ENCODE measurements around the gene APBB3. TPM values are rescaled to one million over a fixed set of nuclear protein-coding genes. Genes with fewer than 3 reads are reported as not detected.

The APBB3 gene
- total and polyA plus RNA-seq, 2 donors: 9.3 to 51.2 TPM

GRCh38 chr5:140570058-140570457 lies 5.7 kb upstream of the APBB3 start:
- Histone ChIP-seq H3K9me3 (ENCODE audit: control insufficient read depth in 2 of 2, insufficient read depth in 1 of 2, low read length in 1 of 2) (no peaks in the 10 kb centered on the region), H3K27ac (ENCODE audit: low read depth in 1 of 2, low read length in 1 of 2) (no peak overlapping the region), H3K4me1 (ENCODE audit: control insufficient read depth in 2 of 2, insufficient read depth in 2 of 2, low read length in 2 of 2) (peaks cover 9 to 10% of the 10 kb centered on the region in 2 donors), H3K4me3 (ENCODE audit: low read length in 2 of 2) (no peak overlapping the region), H3K27me3 (ENCODE audit: control insufficient read depth in 2 of 2, insufficient read depth in 1 of 2, low read length in 1 of 2) (no peaks in the 10 kb centered on the region), H3K36me3 (ENCODE audit: control insufficient read depth in 2 of 2, insufficient read depth in 2 of 2, low read length in 1 of 2) (peaks cover 24 to 31% of the 10 kb centered on the region in 2 donors)
- WGBS: 95% methylated on average over 4 of the region's 4 CpGs
- DNase-seq (ENCODE audit: low read depth in 6 of 9, low spot score in 9 of 9): no peak

- WGBS: 18% methylated on average over 4 of the region's 4 CpGs
- Histone ChIP-seq H3K9me3 (ENCODE audit: control insufficient read depth in 2 of 2, insufficient read depth in 1 of 2, low read length in 1 of 2) (no peaks in the 10 kb centered on the region), H3K4me3 (ENCODE audit: low read length in 2 of 2) (no peak overlapping the region), H3K4me1 (ENCODE audit: control insufficient read depth in 2 of 2, insufficient read depth in 2 of 2, low read length in 2 of 2) (peaks cover 11 to 13% of the 10 kb centered on the region in 2 donors), H3K27me3 (ENCODE audit: control insufficient read depth in 2 of 2, insufficient read depth in 1 of 2, low read length in 1 of 2) (no peaks in the 10 kb centered on the region), H3K27ac (ENCODE audit: low read depth in 1 of 2, low read length in 1 of 2) (peak overlapping the region in 1 of 2 donors; percentile 32), H3K36me3 (ENCODE audit: control insufficient read depth in 2 of 2, insufficient read depth in 2 of 2, low read length in 1 of 2) (peaks cover 24 to 31% of the 10 kb centered on the region in 2 donors)
- no peak for DNase-seq (ENCODE audit: low read depth in 6 of 9, low spot score in 9 of 9)
Measured at GRCh38 chr5:140569197-140569596, 4.8 kb upstream of the APBB3 start.

GRCh38 chr5:140568443-140569063 lies 4.2 kb upstream of the APBB3 start:
- peaks cover 16 to 18% of the 10 kb centered on the region in 2 donors for H3K4me1 ChIP-seq (ENCODE audit: control insufficient read depth in 2 of 2, insufficient read depth in 2 of 2, low read length in 2 of 2)
- no peak for DNase-seq (ENCODE audit: low read depth in 6 of 9, low spot score in 9 of 9)
- no peaks in the 10 kb centered on the region for H3K27me3 ChIP-seq (ENCODE audit: control insufficient read depth in 2 of 2, insufficient read depth in 1 of 2, low read length in 1 of 2)
- WGBS: 69% methylated on average over 2 of the region's 2 CpGs
- peak overlapping the region; percentile 12 to 53 for H3K27ac ChIP-seq (ENCODE audit: low read depth in 1 of 2, low read length in 1 of 2)
- peaks cover 24 to 31% of the 10 kb centered on the region in 2 donors for H3K36me3 ChIP-seq (ENCODE audit: control insufficient read depth in 2 of 2, insufficient read depth in 2 of 2, low read length in 1 of 2)
- H3K9me3 ChIP-seq (ENCODE audit: control insufficient read depth in 2 of 2, insufficient read depth in 1 of 2, low read length in 1 of 2): no peaks in the 10 kb centered on the region
- no peak overlapping the region for H3K4me3 ChIP-seq (ENCODE audit: low read length in 2 of 2)

- Histone ChIP-seq H3K4me3 (ENCODE audit: low read length in 2 of 2) (no peak overlapping the region), H3K4me1 (ENCODE audit: control insufficient read depth in 2 of 2, insufficient read depth in 2 of 2, low read length in 2 of 2) (peaks cover 20 to 22% of the 10 kb centered on the region in 2 donors), H3K36me3 (ENCODE audit: control insufficient read depth in 2 of 2, insufficient read depth in 2 of 2, low read length in 1 of 2) (peaks cover 24 to 31% of the 10 kb centered on the region in 2 donors), H3K27me3 (ENCODE audit: control insufficient read depth in 2 of 2, insufficient read depth in 1 of 2, low read length in 1 of 2) (no peaks in the 10 kb centered on the region), H3K9me3 (ENCODE audit: control insufficient read depth in 2 of 2, insufficient read depth in 1 of 2, low read length in 1 of 2) (no peaks in the 10 kb centered on the region), H3K27ac (ENCODE audit: low read depth in 1 of 2, low read length in 1 of 2) (no peak overlapping the region)
- no peak for DNase-seq (ENCODE audit: low read depth in 6 of 9, low spot score in 9 of 9)
- 98% methylated on average over 13 of the region's 13 CpGs for WGBS
Measured at GRCh38 chr5:140567871-140568270, 3.5 kb upstream of the APBB3 start.

GRCh38 chr5:140567136-140567818 lies 2.9 kb upstream of the APBB3 start:
- no peak overlapping the region for H3K27ac ChIP-seq (ENCODE audit: low read depth in 1 of 2, low read length in 1 of 2)
- H3K27me3 ChIP-seq (ENCODE audit: control insufficient read depth in 2 of 2, insufficient read depth in 1 of 2, low read length in 1 of 2): no peaks in the 10 kb centered on the region
- H3K9me3 ChIP-seq (ENCODE audit: control insufficient read depth in 2 of 2, insufficient read depth in 1 of 2, low read length in 1 of 2): no peaks in the 10 kb centered on the region
- no peak for DNase-seq (ENCODE audit: low read depth in 6 of 9, low spot score in 9 of 9)
- peaks cover 24 to 31% of the 10 kb centered on the region in 2 donors for H3K36me3 ChIP-seq (ENCODE audit: control insufficient read depth in 2 of 2, insufficient read depth in 2 of 2, low read length in 1 of 2)
- H3K4me1 ChIP-seq (ENCODE audit: control insufficient read depth in 2 of 2, insufficient read depth in 2 of 2, low read length in 2 of 2): peaks cover 20 to 22% of the 10 kb centered on the region in 2 donors
- H3K4me3 ChIP-seq (ENCODE audit: low read length in 2 of 2): no peak overlapping the region
- WGBS: 98% methylated on average over 22 of the region's 22 CpGs

GRCh38 chr5:140566665-140567064 lies 2.3 kb upstream of the APBB3 start:
- no peaks in the 10 kb centered on the region for H3K27me3 ChIP-seq (ENCODE audit: control insufficient read depth in 2 of 2, insufficient read depth in 1 of 2, low read length in 1 of 2)
- H3K27ac ChIP-seq (ENCODE audit: low read depth in 1 of 2, low read length in 1 of 2): no peak overlapping the region
- WGBS: 97% methylated on average over 5 of the region's 5 CpGs
- peaks cover 20 to 22% of the 10 kb centered on the region in 2 donors for H3K4me1 ChIP-seq (ENCODE audit: control insufficient read depth in 2 of 2, insufficient read depth in 2 of 2, low read length in 2 of 2)
- no peak for DNase-seq (ENCODE audit: low read depth in 6 of 9, low spot score in 9 of 9)
- no peak overlapping the region for H3K4me3 ChIP-seq (ENCODE audit: low read length in 2 of 2)
- peaks cover 24 to 35% of the 10 kb centered on the region in 2 donors for H3K36me3 ChIP-seq (ENCODE audit: control insufficient read depth in 2 of 2, insufficient read depth in 2 of 2, low read length in 1 of 2)
- H3K9me3 ChIP-seq (ENCODE audit: control insufficient read depth in 2 of 2, insufficient read depth in 1 of 2, low read length in 1 of 2): no peaks in the 10 kb centered on the region

- Histone ChIP-seq H3K9me3 (ENCODE audit: control insufficient read depth in 2 of 2, insufficient read depth in 1 of 2, low read length in 1 of 2) (no peaks in the 10 kb centered on the region), H3K4me3 (ENCODE audit: low read length in 2 of 2) (peak overlapping the region in 1 of 2 donors; percentile 89), H3K36me3 (ENCODE audit: control insufficient read depth in 2 of 2, insufficient read depth in 2 of 2, low read length in 1 of 2) (peaks cover 24 to 40% of the 10 kb centered on the region in 2 donors), H3K27ac (ENCODE audit: low read depth in 1 of 2, low read length in 1 of 2) (no peak overlapping the region), H3K4me1 (ENCODE audit: control insufficient read depth in 2 of 2, insufficient read depth in 2 of 2, low read length in 2 of 2) (peaks cover 20 to 22% of the 10 kb centered on the region in 2 donors), H3K27me3 (ENCODE audit: control insufficient read depth in 2 of 2, insufficient read depth in 1 of 2, low read length in 1 of 2) (no peaks in the 10 kb centered on the region)
- 95% methylated on average over 4 of the region's 4 CpGs for whole genome bisulfite sequencing
- DNase-seq (ENCODE audit: low read depth in 6 of 9, low spot score in 9 of 9): no peak
Measured at GRCh38 chr5:140565780-140566095, 1.3 kb upstream of the APBB3 start.

- peak overlapping the region; percentile 69 to 89 for H3K4me3 ChIP-seq (ENCODE audit: low read length in 2 of 2)
- no peaks in the 10 kb centered on the region for H3K9me3 ChIP-seq (ENCODE audit: control insufficient read depth in 2 of 2, insufficient read depth in 1 of 2, low read length in 1 of 2)
- H3K4me1 ChIP-seq (ENCODE audit: control insufficient read depth in 2 of 2, insufficient read depth in 2 of 2, low read length in 2 of 2): peaks cover 20 to 22% of the 10 kb centered on the region in 2 donors
- no peak for DNase-seq (ENCODE audit: low read depth in 6 of 9, low spot score in 9 of 9)
- H3K27me3 ChIP-seq (ENCODE audit: control insufficient read depth in 2 of 2, insufficient read depth in 1 of 2, low read length in 1 of 2): no peaks in the 10 kb centered on the region
- peaks cover 21 to 36% of the 10 kb centered on the region in 2 donors for H3K36me3 ChIP-seq (ENCODE audit: control insufficient read depth in 2 of 2, insufficient read depth in 2 of 2, low read length in 1 of 2)
- H3K27ac ChIP-seq (ENCODE audit: low read depth in 1 of 2, low read length in 1 of 2): peak overlapping the region; percentile 67 to 92
- WGBS: 10% methylated on average over 13 of the region's 13 CpGs
Measured at GRCh38 chr5:140565024-140565779, 804 bp upstream of the APBB3 start.

GRCh38 chr5:140563596-140563995 lies 802 bp downstream of the APBB3 start:
- H3K36me3 ChIP-seq (ENCODE audit: control insufficient read depth in 2 of 2, insufficient read depth in 2 of 2, low read length in 1 of 2): peaks cover 19 to 38% of the 10 kb centered on the region in 2 donors
- H3K9me3 ChIP-seq (ENCODE audit: control insufficient read depth in 2 of 2, insufficient read depth in 1 of 2, low read length in 1 of 2): no peaks in the 10 kb centered on the region
- H3K4me3 ChIP-seq (ENCODE audit: low read length in 2 of 2): peak overlapping the region; percentile 69 to 89
- no peak for DNase-seq (ENCODE audit: low read depth in 6 of 9, low spot score in 9 of 9)
- H3K27me3 ChIP-seq (ENCODE audit: control insufficient read depth in 2 of 2, insufficient read depth in 1 of 2, low read length in 1 of 2): no peaks in the 10 kb centered on the region
- H3K27ac ChIP-seq (ENCODE audit: low read depth in 1 of 2, low read length in 1 of 2): peak overlapping the region; percentile 89 to 92
- WGBS: 86% methylated on average over 8 of the region's 8 CpGs
- H3K4me1 ChIP-seq (ENCODE audit: control insufficient read depth in 2 of 2, insufficient read depth in 2 of 2, low read length in 2 of 2): peaks cover 20 to 22% of the 10 kb centered on the region in 2 donors
